Sigmoid colon (tissue), 7 donors: ENCODE data around the gene PLCH2. TPM values are rescaled to one million over a fixed set of nuclear protein-coding genes. Genes with fewer than 3 reads are reported as not detected.

Source experiments
- DNase-seq: peaks from one replicate; pipeline ENCODE4 v3.0.0-alpha.2; 2019
- H3K27ac ChIP-seq, 4 donors: fragments of 200-600 bp; sonication (generic); one replicate each; pipeline ENCODE4 v1.5.1; 2016 to 2019; ENCODE audit warnings: mild to moderate bottlenecking in 1 of 4
- H3K27me3 ChIP-seq, 3 donors: fragments of 200-600 bp; sonication (generic); one replicate each; pipeline ENCODE4 v1.5.1; 2019; ENCODE audit warnings: mild to moderate bottlenecking in 1 of 3
- H3K36me3 ChIP-seq, 4 donors: fragments of 200-600 bp; sonication (generic); one replicate each; pipeline ENCODE4 v1.5.1; 2016 to 2019
- H3K4me1 ChIP-seq, 4 donors: fragments of 200-600 bp; sonication (generic); one replicate each; pipeline ENCODE4 v1.5.1; 2017 to 2019
- H3K4me3 ChIP-seq, 4 donors: fragments of 200-600 bp; sonication (generic); one replicate each; pipeline ENCODE4 v1.5.1; 2017 to 2019; ENCODE audit warnings: mild to moderate bottlenecking in 2 of 4, moderate library complexity in 1 of 4
- H3K9me3 ChIP-seq, 4 donors: fragments of 200-600 bp in 3 of 4; sonication (generic) in 3 of 4; one replicate each; pipeline versions ENCODE4 v1.5.1 to v1.6.1; 2013 to 2019
- EP300 ChIP-seq, 4 donors: sonication (generic); formaldehyde crosslinking; IDR thresholded peaks; one replicate each; pipeline ENCODE4 v1.6.1; 2017; ENCODE audit warnings: antibody characterized with exemption in 4 of 4
- POLR2A ChIP-seq, 2 donors: fragments of 450-650 bp; IDR thresholded peaks; one replicate each; pipeline ENCODE4 v1.6.1; 2016; ENCODE audit warnings: antibody characterized with exemption in 2 of 2, mild to moderate bottlenecking in 2 of 2, moderate library complexity in 2 of 2
- POLR2AphosphoS5 ChIP-seq, 4 donors: sonication (generic); formaldehyde crosslinking; IDR thresholded peaks; one replicate each; pipeline ENCODE4 v1.6.1; 2017; ENCODE audit warnings: antibody characterized with exemption in 4 of 4
- WGBS, 2 donors: extraction: QIAGEN DNeasy Blood & Tissue Kit; methylation state at CpG; one replicate each; pipeline ENCODE4 v1.1.7; 2013; 5-methylcytosine and 5-hydroxymethylcytosine counted together
- intact Hi-C: fragments of 100-400 bp; cut with DNase I; formaldehyde crosslinking; loops from one replicate; pipeline ENCODE4 v1.15.1; 2023
- polyA plus RNA-seq, 3 donors: library from polyadenylated mRNA; stranded (reverse); fragments of 200-250 nt; gene quantifications; one replicate each; pipeline ENCODE4 v1.2.3, GENCODE V29; 2013
- total RNA-seq, 4 donors: library from RNA; depleted of rRNA; stranded (reverse); fragments of >200 nt; gene quantifications; one replicate each; pipeline ENCODE4 v1.1.0, GENCODE V29; 2016
- TF ChIP-seq, protein P1 (sequence below), 4 experiments: fragments of 450-650 bp in 3 of 4; fragments of 200-600 bp in 1 of 4; IDR thresholded peaks; one replicate each; pipeline ENCODE4 v1.5.1; 2016 to 2019; ENCODE audit warnings: antibody characterized with exemption in 4 of 4, mild to moderate bottlenecking in 3 of 4, moderate library complexity in 2 of 4
- donor health status: healthy with polysubstance abuse.
- donor health status: Bipolar disorder and iron deficiency.
- donor health status: healthy.

Gene PLCH2
- total and polyA plus RNA-seq, 7 donors = 0.54 to 3.8 (median 1.1) TPM; not detected in 2

DNA sequence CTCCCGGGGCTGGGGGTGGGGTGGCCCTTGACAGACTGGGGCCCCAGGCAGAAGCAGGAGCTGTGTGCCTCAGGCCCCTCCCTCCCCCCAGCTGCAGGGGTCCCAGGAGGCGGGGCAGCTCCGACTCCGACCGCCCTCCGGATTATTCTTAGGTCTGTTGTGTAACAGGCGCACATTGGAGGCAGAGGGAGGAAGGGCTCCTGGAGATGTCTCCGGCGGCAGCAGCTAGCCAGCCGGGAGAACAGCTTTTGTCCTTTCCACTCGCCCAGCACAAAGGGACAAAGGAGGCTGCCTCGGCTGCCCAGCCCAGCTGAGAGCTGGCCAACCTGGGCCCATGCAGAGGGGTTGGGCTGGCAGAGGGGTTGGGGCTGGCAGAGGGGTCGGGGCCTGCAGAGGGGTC lies 29.7 kb upstream of the PLCH2 start:
- Histone ChIP-seq H3K36me3 (no peaks in the 10 kb centered on the region), H3K27ac (no peak overlapping the region), H3K4me3 (no peak overlapping the region), H3K27me3 (peaks cover 7 to 73% (median 39%) of the 10 kb centered on the region in 3 donors), H3K9me3 (no peaks in the 10 kb centered on the region), H3K4me1 (no peaks in the 10 kb centered on the region)
- no peak for DNase-seq
- WGBS, 2 donors = 45 to 71% methylated on average over 13 of the region's 13 CpGs
- TF ChIP-seq POLR2A (IDR thresholded peaks at IDR 0.05) (no peak), EP300 (IDR thresholded peaks at IDR 0.05) (no peak), POLR2AphosphoS5 (IDR thresholded peaks at IDR 0.05) (no peak)
- TF ChIP-seq, protein P1, sequence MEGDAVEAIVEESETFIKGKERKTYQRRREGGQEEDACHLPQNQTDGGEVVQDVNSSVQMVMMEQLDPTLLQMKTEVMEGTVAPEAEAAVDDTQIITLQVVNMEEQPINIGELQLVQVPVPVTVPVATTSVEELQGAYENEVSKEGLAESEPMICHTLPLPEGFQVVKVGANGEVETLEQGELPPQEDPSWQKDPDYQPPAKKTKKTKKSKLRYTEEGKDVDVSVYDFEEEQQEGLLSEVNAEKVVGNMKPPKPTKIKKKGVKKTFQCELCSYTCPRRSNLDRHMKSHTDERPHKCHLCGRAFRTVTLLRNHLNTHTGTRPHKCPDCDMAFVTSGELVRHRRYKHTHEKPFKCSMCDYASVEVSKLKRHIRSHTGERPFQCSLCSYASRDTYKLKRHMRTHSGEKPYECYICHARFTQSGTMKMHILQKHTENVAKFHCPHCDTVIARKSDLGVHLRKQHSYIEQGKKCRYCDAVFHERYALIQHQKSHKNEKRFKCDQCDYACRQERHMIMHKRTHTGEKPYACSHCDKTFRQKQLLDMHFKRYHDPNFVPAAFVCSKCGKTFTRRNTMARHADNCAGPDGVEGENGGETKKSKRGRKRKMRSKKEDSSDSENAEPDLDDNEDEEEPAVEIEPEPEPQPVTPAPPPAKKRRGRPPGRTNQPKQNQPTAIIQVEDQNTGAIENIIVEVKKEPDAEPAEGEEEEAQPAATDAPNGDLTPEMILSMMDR (IDR thresholded peaks at IDR 0.05) = no peak
- intact Hi-C loops = no loop called here

DNA sequence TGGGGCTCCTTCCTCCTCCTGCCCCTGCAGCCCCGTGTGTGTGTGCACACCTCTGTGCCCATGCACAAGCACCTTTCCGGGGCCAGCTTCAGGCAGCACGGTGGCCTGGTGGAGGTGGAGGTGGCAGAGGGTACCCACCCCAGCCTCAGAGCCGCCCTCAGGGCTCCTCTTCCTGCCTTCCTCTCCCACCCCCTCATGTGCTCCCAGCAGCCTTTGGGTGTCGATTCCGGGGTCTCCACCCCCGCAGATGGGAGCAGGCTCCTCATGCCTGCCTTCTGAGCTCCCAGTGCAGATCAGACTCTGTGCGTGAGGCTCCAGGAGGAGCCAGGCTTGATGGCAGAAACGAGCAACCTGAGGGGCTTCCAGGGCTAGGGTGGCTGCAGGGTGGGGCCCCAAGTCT lies 29.2 kb upstream of the PLCH2 start:
- H3K27ac ChIP-seq = no peak overlapping the region
- WGBS, 2 donors = 60 to 64% methylated on average over 9 of the region's 9 CpGs
- H3K9me3 ChIP-seq = no peaks in the 10 kb centered on the region
- H3K4me3 ChIP-seq = no peak overlapping the region
- TF ChIP-seq POLR2AphosphoS5 (IDR thresholded peaks at IDR 0.05) = no peak
- no peak for TF ChIP-seq EP300 (IDR thresholded peaks at IDR 0.05)
- no peak for TF ChIP-seq POLR2A (IDR thresholded peaks at IDR 0.05)
- TF ChIP-seq, protein P1 (IDR thresholded peaks at IDR 0.05) = no peak
- H3K4me1 ChIP-seq = no peaks in the 10 kb centered on the region
- intact Hi-C loops = no loop called here
- H3K36me3 ChIP-seq = no peaks in the 10 kb centered on the region
- DNase-seq = no peak
- peaks cover 8 to 73% (median 42%) of the 10 kb centered on the region in 3 donors for H3K27me3 ChIP-seq

DNA sequence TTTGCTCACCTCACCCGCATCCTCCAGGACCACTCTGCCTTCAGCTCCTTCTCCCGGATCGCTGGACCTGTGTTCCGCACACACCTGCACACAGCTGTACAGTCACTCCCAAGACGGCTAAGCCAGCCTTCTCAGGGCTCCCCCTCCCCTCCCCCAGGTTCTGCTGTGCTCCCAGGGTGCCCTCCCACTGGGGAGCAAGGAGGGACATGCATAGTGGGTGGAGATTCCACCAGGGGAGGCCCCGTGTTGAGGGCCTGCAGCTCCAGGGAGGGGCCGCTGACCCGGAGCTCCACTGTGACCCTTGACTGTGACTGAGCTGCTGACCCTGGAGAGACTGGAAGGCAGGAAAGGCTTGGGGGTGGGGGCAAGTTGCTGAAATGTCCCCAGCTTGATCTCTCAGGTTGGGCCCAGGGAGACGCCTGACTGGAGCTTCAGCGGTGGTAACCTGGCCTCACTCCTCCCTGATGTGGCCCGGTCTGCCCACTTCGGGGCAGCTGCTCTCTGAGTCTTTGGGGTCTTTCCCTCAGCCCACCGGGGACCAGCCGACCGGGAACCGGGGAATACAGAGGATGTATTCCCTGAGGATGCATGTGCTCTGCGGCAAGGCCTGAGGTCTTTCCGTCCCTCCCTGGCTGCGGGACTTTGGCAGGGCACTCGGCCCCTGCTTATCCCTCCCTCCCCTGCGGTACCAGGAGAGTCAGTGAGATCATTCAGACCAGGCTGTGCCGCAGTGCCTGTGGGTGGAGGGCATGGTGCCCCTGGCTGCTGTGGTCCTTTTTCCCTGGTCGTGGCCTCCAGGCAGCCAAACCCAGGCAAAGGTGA lies 28.6 kb upstream of the PLCH2 start:
- TF ChIP-seq POLR2AphosphoS5 (IDR thresholded peaks at IDR 0.05) (no peak), POLR2A (IDR thresholded peaks at IDR 0.05) (no peak), EP300 (IDR thresholded peaks at IDR 0.05) (no peak)
- TF ChIP-seq, protein P1 (IDR thresholded peaks at IDR 0.05) = no peak
- no peaks in the 10 kb centered on the region for H3K9me3 ChIP-seq
- H3K4me3 ChIP-seq = no peak overlapping the region
- intact Hi-C loops = no loop called here
- 71 to 72% methylated on average over 23 of the region's 23 CpGs for WGBS, 2 donors
- no peaks in the 10 kb centered on the region for H3K36me3 ChIP-seq
- no peak for DNase-seq
- H3K27me3 ChIP-seq = peaks cover 10 to 73% (median 42%) of the 10 kb centered on the region in 3 donors
- H3K4me1 ChIP-seq = no peaks in the 10 kb centered on the region
- H3K27ac ChIP-seq = no peak overlapping the region

DNA sequence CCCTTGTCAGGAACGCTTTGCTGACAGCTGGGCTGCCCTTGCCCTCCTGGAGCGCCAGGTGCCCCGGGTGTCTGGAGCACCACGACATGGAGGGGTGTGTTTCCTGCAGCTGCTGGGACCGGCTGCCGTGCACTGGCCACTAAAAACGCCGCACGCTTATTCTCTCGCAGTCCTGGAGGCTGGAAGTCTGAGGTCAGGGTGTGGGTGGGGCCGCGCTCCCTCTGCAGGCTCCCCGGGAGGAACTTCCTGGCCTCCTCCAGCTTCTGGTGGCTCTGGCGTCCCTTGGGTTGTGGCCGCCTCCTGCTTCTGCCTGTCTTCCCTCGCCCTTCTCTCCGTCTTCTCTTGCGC lies 28.0 kb upstream of the PLCH2 start:
- no peak overlapping the region for H3K27ac ChIP-seq
- TF ChIP-seq, protein P1 (IDR thresholded peaks at IDR 0.05) = no peak
- no peak for TF ChIP-seq EP300 (IDR thresholded peaks at IDR 0.05)
- no peak for TF ChIP-seq POLR2AphosphoS5 (IDR thresholded peaks at IDR 0.05)
- no peak for TF ChIP-seq POLR2A (IDR thresholded peaks at IDR 0.05)
- 30 to 53% methylated on average over 18 of the region's 18 CpGs for WGBS, 2 donors
- peaks cover 7 to 73% (median 42%) of the 10 kb centered on the region in 3 donors for H3K27me3 ChIP-seq
- no peak overlapping the region for H3K4me3 ChIP-seq
- intact Hi-C loops = no loop called here
- no peak for DNase-seq
- H3K36me3 ChIP-seq = no peaks in the 10 kb centered on the region
- no peaks in the 10 kb centered on the region for H3K4me1 ChIP-seq
- H3K9me3 ChIP-seq = no peaks in the 10 kb centered on the region
